Activated CD4-positive, alpha-beta T cell treated with anti-CD3 and anti-CD28 coated beads, Interleukin-2, amount 10 ng/mL, durations not matched to agents 7 days and 5 days (primary cell): ENCODE data around the gene HSF5. TPM values are rescaled to one million over a fixed set of nuclear protein-coding genes. Genes with fewer than 3 reads are reported as not detected.

Experiments used
- CTCF ChIA-PET: fragments of 350-600 bp; sonication (Branson Sonifier 250); formaldehyde crosslinking; loops from one replicate; lab custom pipeline; 2021; ENCODE audit warnings: antibody characterized with exemption; lab: Charles Lee
- POLR2A ChIA-PET: fragments of 350-600 bp; sonication (Branson Sonifier 250); formaldehyde crosslinking; loops from one replicate; lab custom pipeline; 2021; ENCODE audit warnings: antibody characterized with exemption; lab: Charles Lee
- DNase-seq: peaks from one replicate; pipeline ENCODE4 v3.0.0-alpha.2; 2020
- H3K27ac Mint-ChIP-seq: one replicate; pipeline ENCODE4 v1.8.0; 2021; ENCODE audit warnings: mild to moderate bottlenecking, moderate library complexity, mixed read lengths
- H3K27me3 Mint-ChIP-seq: one replicate; pipeline ENCODE4 v1.8.0; 2021; ENCODE audit warnings: mixed read lengths
- H3K36me3 Mint-ChIP-seq: one replicate; pipeline ENCODE4 v1.8.0; 2021; ENCODE audit warnings: low read depth, mixed read lengths
- H3K4me1 Mint-ChIP-seq: one replicate; pipeline ENCODE4 v1.8.0; 2021; ENCODE audit warnings: mixed read lengths
- H3K4me3 Mint-ChIP-seq: one replicate; pipeline ENCODE4 v1.8.0; 2021; ENCODE audit warnings: mild to moderate bottlenecking, moderate library complexity, mixed read lengths
- H3K9me3 Mint-ChIP-seq: one replicate; pipeline ENCODE4 v1.8.0; 2021; ENCODE audit warnings: mixed read lengths
- total RNA-seq, 2 experiments: library from RNA; stranded (reverse); gene quantifications; one replicate each; pipeline ENCODE4 v1.2.3, GENCODE V29; 2021

The HSF5 gene
- total RNA-seq, 2 experiments from 2014 or later: 0.77 to 0.89 TPM

GRCh38 chr17:58378733-58379510, 109.3 kb downstream of the HSF5 start:
- H3K9me3 Mint-ChIP-seq: no peaks in the 10 kb centered on the region
- ChIA-PET POLR2A (no interaction called here), CTCF (interaction anchor here (1.0 to 2.5 kb wide), 4 partner anchors 27 to 129 kb away, joined by 3 to 9 read pairs (median 4); partner anchors contain the start of gene SUPT4H1)
- no peak overlapping the region for H3K4me3 Mint-ChIP-seq
- H3K36me3 Mint-ChIP-seq: peaks cover 3% of the 10 kb centered on the region
- peak; percentile 23 for DNase-seq
- H3K27ac Mint-ChIP-seq: no peak overlapping the region
- peaks cover 55% of the 10 kb centered on the region for H3K4me1 Mint-ChIP-seq
- no peaks in the 10 kb centered on the region for H3K27me3 Mint-ChIP-seq

GRCh38 chr17:58377661-58378060, 110.5 kb downstream of the HSF5 start:
- H3K9me3 Mint-ChIP-seq: no peaks in the 10 kb centered on the region

GRCh38 chr17:58377093-58377601, 111.1 kb downstream of the HSF5 start:
- no peak overlapping the region for H3K4me3 Mint-ChIP-seq
- H3K36me3 Mint-ChIP-seq: peaks cover 4% of the 10 kb centered on the region
- H3K27me3 Mint-ChIP-seq: no peaks in the 10 kb centered on the region
- no peaks in the 10 kb centered on the region for H3K9me3 Mint-ChIP-seq
- H3K27ac Mint-ChIP-seq: no peak overlapping the region
- peaks cover 42% of the 10 kb centered on the region for H3K4me1 Mint-ChIP-seq
- CTCF ChIA-PET: interaction anchor here (0.9 to 1.6 kb wide), 4 partner anchors 9 to 127 kb away, joined by 3 to 6 read pairs (median 4); no protein-coding TSS in a partner anchor
- DNase-seq: no peak
- POLR2A ChIA-PET: no interaction called here

More at GRCh38 chr17:58377661-58378060, 110.5 kb downstream of the HSF5 start:
- H3K36me3 Mint-ChIP-seq: peaks cover 4% of the 10 kb centered on the region
- peaks cover 47% of the 10 kb centered on the region for H3K4me1 Mint-ChIP-seq
- POLR2A ChIA-PET: no interaction called here
- no peaks in the 10 kb centered on the region for H3K27me3 Mint-ChIP-seq
- H3K27ac Mint-ChIP-seq: no peak overlapping the region
- no peak overlapping the region for H3K4me3 Mint-ChIP-seq
- no peak for DNase-seq
- CTCF ChIA-PET: interaction anchor here (1.2 to 2.5 kb wide), 3 partner anchors 14 to 128 kb away, joined by 4 to 9 read pairs (median 6); no protein-coding TSS in a partner anchor

- H3K36me3 Mint-ChIP-seq: peaks cover 4% of the 10 kb centered on the region
- no peak overlapping the region for H3K4me3 Mint-ChIP-seq
- H3K27ac Mint-ChIP-seq: no peak overlapping the region
- CTCF ChIA-PET: interaction anchor here (0.7 to 1.6 kb wide), 4 partner anchors 8 to 1193 kb away, joined by 3 to 6 read pairs (median 4); no protein-coding TSS in a partner anchor
- no peaks in the 10 kb centered on the region for H3K9me3 Mint-ChIP-seq
- no peak for DNase-seq
- POLR2A ChIA-PET: no interaction called here
- H3K27me3 Mint-ChIP-seq: no peaks in the 10 kb centered on the region
- H3K4me1 Mint-ChIP-seq: peaks cover 37% of the 10 kb centered on the region
These were observed 111.7 kb downstream of the HSF5 start for GRCh38 chr17:58376472-58377000.

GRCh38 chr17:58375811-58376210, 112.4 kb downstream of the HSF5 start:
- Mint-ChIP-seq H3K27ac (no peak overlapping the region), H3K36me3 (peaks cover 3% of the 10 kb centered on the region), H3K27me3 (no peaks in the 10 kb centered on the region), H3K4me1 (peaks cover 31% of the 10 kb centered on the region), H3K4me3 (no peak overlapping the region), H3K9me3 (no peaks in the 10 kb centered on the region)
- POLR2A ChIA-PET: no interaction called here
- CTCF ChIA-PET: interaction anchor here (1.6 kb wide), 1 partner anchor 7 kb away, joined by 5 read pairs; no protein-coding TSS in a partner anchor
- DNase-seq: no peak

- ChIA-PET CTCF (no interaction called here), POLR2A (no interaction called here)
- H3K27ac Mint-ChIP-seq: no peak overlapping the region
- no peak overlapping the region for H3K4me3 Mint-ChIP-seq
- H3K4me1 Mint-ChIP-seq: peaks cover 30% of the 10 kb centered on the region
- no peak for DNase-seq
- H3K36me3 Mint-ChIP-seq: peaks cover 3% of the 10 kb centered on the region
- H3K9me3 Mint-ChIP-seq: no peaks in the 10 kb centered on the region
- H3K27me3 Mint-ChIP-seq: no peaks in the 10 kb centered on the region
These were observed 113.0 kb downstream of the HSF5 start for GRCh38 chr17:58375256-58375655.

GRCh38 chr17:58373923-58374322, 114.3 kb downstream of the HSF5 start:
- POLR2A ChIA-PET: no interaction called here
- DNase-seq: no peak
- CTCF ChIA-PET: interaction anchor here (1.0 kb wide), 1 partner anchor 15 kb away, joined by 3 read pairs; no protein-coding TSS in a partner anchor
- H3K27ac Mint-ChIP-seq: no peak overlapping the region
- no peaks in the 10 kb centered on the region for H3K27me3 Mint-ChIP-seq
- H3K36me3 Mint-ChIP-seq: peaks cover 1% of the 10 kb centered on the region
- peaks cover 19% of the 10 kb centered on the region for H3K4me1 Mint-ChIP-seq
- no peaks in the 10 kb centered on the region for H3K9me3 Mint-ChIP-seq
- no peak overlapping the region for H3K4me3 Mint-ChIP-seq

- peaks cover 13% of the 10 kb centered on the region for H3K4me1 Mint-ChIP-seq
- ChIA-PET CTCF (interaction anchor here (0.6 to 1.3 kb wide), 4 partner anchors 14 to 86 kb away, joined by 3 to 4 read pairs (median 3); no protein-coding TSS in a partner anchor), POLR2A (no interaction called here)
- no peak for DNase-seq
- peaks cover 1% of the 10 kb centered on the region for H3K36me3 Mint-ChIP-seq
- no peaks in the 10 kb centered on the region for H3K27me3 Mint-ChIP-seq
- no peak overlapping the region for H3K4me3 Mint-ChIP-seq
- H3K9me3 Mint-ChIP-seq: no peaks in the 10 kb centered on the region
- H3K27ac Mint-ChIP-seq: no peak overlapping the region
These were observed 115.2 kb downstream of the HSF5 start for GRCh38 chr17:58373003-58373402.

GRCh38 chr17:58371300-58371950, 116.8 kb downstream of the HSF5 start:
- DNase-seq: no peak
- Mint-ChIP-seq H3K4me1 (peaks cover 6% of the 10 kb centered on the region), H3K4me3 (no peak overlapping the region), H3K36me3 (peaks cover 1% of the 10 kb centered on the region), H3K9me3 (no peaks in the 10 kb centered on the region), H3K27me3 (no peaks in the 10 kb centered on the region), H3K27ac (no peak overlapping the region)
- CTCF ChIA-PET: interaction anchor here (1.1 to 1.8 kb wide), 4 partner anchors 9 to 17 kb away, joined by 3 to 5 read pairs (median 4); no protein-coding TSS in a partner anchor
- POLR2A ChIA-PET: no interaction called here

- H3K27ac Mint-ChIP-seq: no peak overlapping the region
- POLR2A ChIA-PET: interaction anchor here (0.7 kb wide), 1 partner anchor 43 kb away, joined by 3 read pairs; no protein-coding TSS in a partner anchor
- DNase-seq: no peak
- peaks cover 1% of the 10 kb centered on the region for H3K36me3 Mint-ChIP-seq
- peaks cover 9% of the 10 kb centered on the region for H3K4me1 Mint-ChIP-seq
- CTCF ChIA-PET: interaction anchor here (1.8 kb wide), 1 partner anchor 13 kb away, joined by 5 read pairs; no protein-coding TSS in a partner anchor
- no peak overlapping the region for H3K4me3 Mint-ChIP-seq
- no peaks in the 10 kb centered on the region for H3K27me3 Mint-ChIP-seq
- H3K9me3 Mint-ChIP-seq: no peaks in the 10 kb centered on the region
These were observed 117.5 kb downstream of the HSF5 start for GRCh38 chr17:58370716-58371115.

- CTCF ChIA-PET: interaction anchor here (1.1 kb wide), 2 partner anchors 18 to 26 kb away, joined by 3 to 4 read pairs; partner anchors contain the start of gene SUPT4H1
- Mint-ChIP-seq H3K36me3 (peaks cover 1% of the 10 kb centered on the region), H3K4me1 (peaks cover 9% of the 10 kb centered on the region), H3K4me3 (no peak overlapping the region), H3K27me3 (no peaks in the 10 kb centered on the region), H3K27ac (no peak overlapping the region), H3K9me3 (no peaks in the 10 kb centered on the region)
- POLR2A ChIA-PET: interaction anchor here (0.7 kb wide), 1 partner anchor 43 kb away, joined by 3 read pairs; no protein-coding TSS in a partner anchor
- no peak for DNase-seq
These were observed 117.9 kb downstream of the HSF5 start for GRCh38 chr17:58370309-58370708.
